GM18868 (cell line): ENCODE data around the gene BBX.
A peak's percentile ranks its signal among the peaks of the same experiment; 100 is the strongest.
"Not testable (repeated sequence)": the region's sequence is repeated elsewhere in the genome, so short reads cannot be mapped to it uniquely, and the experiment has no call there.

Experiments
- ATAC-seq: cut with Tn5 transposase; IDR thresholded peaks from one replicate; pipeline ENCODE4 v1.9.1; 2021; ENCODE audit warnings: mild to moderate bottlenecking, moderate library complexity; ENCODE audit not compliant: unreplicated experiment

BBX gene

DNA sequence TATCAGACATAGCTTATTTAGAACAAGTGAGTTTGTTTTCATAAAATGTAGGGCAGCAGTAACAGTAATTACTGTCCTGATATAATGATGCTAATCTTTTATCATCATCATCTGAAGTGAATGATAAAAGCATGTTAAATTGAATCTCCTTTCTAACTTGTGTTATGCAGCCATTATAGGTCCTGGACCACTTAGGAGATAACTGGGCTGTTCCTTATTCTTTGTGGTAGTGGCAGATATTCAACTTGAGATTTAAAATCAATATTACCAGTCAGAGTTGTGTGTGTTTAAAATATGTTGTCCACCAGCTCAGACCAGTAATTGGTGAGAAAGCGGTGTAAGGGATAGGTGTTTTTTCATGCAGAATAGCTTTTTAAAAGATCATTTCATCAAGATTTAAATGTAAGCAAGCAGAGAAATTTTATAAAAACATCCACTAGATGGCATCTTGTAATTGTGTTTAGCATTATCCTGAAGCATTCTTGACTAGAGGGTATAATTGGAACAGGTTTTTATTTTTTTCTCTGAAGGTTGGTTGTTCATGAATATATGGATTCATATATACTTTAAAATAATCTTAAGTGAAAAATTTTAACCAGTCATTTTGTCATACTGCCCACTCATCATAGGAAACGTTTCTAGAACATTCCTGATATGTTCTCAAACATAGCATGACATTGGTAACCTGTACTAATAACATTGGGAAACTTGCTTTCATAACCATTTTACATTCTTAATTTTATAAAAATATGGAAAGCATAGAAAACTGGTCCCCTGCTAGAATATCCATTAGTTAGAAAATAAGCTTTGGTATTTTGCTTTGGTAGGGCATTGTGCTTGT lies 153.9 kb downstream of the BBX start:
- ATAC-seq = no peak

DNA sequence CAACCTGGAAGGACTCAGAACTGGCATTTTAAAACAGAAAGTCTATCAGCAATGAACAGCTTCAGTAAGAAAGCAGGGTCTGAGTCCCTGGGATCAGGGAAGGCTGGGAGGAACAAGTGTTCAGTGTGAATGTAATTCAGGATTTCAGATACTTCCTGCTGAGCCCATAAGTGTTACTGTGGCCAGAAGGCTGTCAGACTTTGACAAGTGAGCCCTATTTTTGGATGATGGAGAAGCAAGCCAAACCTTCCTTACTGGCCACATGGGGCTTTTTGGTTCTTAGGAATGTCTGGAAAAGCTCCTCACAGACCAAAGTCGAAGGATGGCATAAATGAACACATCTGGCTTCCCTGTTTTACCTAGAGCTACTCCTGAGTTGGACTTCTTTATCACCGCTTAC lies 157.2 kb downstream of the BBX start:
- no peak for ATAC-seq

- peak; percentile 74 for ATAC-seq
Observed at GRCh38 chr3:107680698-107681097, 157.9 kb downstream of the BBX start.

DNA sequence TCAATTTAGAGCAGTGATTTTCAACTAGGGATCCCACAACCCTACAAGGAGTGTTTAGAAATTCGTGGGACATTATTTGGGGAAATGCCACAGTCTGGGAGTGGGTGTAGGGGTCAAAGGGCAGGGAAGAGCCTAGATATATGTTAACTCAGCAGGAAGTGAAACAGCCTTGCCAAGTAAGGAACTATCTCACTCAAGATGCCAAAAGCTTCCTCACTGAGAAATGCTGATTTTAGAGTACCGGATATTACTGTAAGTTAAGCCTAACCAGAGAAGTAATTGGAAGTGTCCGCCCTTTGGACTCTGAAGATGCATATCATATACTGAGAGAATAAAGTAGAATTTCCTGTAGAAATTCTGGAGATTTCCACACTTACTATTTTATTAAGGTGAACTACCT lies 158.6 kb downstream of the BBX start:
- no peak for ATAC-seq

- no peak for ATAC-seq
Observed at GRCh38 chr3:107682580-107682979, 159.8 kb downstream of the BBX start.

- ATAC-seq = no peak
Observed at GRCh38 chr3:107683447-107683846, 160.7 kb downstream of the BBX start.

- ATAC-seq = no peak
Observed at GRCh38 chr3:107684431-107684925, 161.7 kb downstream of the BBX start.

DNA sequence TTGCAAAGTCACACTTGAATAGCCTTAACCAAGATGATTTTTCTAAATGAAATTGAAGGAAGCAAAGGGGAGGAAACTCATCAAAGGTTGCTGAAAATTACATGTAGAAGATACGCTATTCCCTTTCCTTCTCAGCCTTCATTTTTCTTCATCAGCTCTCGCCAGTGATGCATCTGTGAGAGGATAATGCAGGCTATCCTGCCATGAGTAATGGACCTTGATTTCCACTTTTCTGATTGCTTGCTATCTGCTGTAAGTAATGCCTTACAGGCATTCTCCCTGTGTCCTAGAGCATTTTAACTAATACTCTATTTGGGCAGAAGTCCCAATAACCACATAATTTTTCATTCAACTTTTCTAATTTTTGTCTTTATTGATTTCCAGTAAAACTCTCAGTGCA lies 162.6 kb downstream of the BBX start:
- no peak for ATAC-seq

- ATAC-seq = no peak
Observed at GRCh38 chr3:107687056-107687581, 164.4 kb downstream of the BBX start.

- no peak for ATAC-seq
Observed at GRCh38 chr3:107689355-107689754, 166.6 kb downstream of the BBX start.

DNA sequence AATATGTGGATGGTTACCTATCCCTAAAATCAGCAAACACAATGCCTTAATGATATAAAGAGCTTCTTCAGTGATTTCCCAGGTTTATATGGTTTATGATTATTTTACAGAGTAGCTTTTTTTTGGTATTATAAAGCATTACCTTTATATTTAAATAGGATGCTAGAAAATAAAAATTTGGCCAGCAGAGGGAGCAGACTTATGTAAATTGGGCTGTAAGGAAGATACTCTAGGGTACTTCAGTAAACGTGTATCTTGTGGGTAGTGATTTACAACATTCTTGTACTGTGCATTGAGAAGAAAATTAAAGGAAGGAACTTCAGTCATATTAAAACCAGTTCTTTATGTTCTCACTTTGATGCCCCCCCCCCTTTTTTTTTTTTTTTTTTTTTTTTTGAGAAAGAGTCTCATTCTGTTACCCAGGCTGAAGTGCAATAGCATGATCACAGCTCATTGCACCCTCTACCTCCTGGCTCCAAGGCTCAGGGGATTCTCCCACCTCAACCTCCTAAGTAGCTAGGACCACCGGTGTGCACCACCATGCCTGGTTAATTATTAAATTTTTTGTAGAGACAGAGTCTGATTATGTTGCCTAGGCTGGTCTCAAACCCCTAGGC lies 167.9 kb downstream of the BBX start:
- peak; percentile 82 for ATAC-seq

DNA sequence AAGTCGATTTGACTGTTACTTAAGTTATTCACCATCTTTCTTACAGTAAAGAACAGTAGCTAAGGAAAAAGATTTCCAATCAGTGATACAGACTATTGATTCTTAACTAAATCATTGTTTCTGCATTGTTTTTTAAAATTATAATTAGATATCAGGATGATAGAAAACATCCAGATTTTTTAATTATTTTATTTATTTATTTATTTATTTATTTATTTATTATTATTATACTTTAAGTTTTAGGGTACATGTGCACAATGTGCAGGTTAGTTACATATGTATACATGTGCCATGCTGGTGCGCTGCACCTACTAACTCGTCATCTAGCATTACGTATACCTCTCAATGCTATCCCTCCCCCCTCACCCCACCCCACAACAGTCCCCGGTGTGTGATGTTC lies 169.2 kb downstream of the BBX start:
- not testable (repeated sequence) for ATAC-seq

DNA sequence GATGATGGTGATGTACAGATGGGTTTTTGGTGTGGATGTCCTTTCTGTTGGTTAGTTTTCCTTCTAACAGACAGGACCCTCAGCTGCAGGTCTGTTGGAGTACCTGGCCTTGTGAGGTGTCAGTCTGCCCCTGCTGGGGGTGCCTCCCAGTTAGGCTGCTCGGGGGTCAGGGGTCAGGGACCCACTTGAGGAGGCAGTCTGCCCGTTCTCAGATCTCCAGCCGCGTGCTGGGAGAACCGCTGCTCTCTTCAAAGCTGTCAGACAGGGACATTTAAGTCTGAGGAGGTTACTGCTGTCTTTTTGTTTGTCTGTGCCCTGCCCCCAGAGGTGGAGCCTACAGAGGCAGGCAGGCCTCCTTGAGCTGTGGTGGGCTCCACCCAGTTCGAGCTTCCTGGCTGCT lies 174.6 kb downstream of the BBX start:
- ATAC-seq = not testable (repeated sequence)

DNA sequence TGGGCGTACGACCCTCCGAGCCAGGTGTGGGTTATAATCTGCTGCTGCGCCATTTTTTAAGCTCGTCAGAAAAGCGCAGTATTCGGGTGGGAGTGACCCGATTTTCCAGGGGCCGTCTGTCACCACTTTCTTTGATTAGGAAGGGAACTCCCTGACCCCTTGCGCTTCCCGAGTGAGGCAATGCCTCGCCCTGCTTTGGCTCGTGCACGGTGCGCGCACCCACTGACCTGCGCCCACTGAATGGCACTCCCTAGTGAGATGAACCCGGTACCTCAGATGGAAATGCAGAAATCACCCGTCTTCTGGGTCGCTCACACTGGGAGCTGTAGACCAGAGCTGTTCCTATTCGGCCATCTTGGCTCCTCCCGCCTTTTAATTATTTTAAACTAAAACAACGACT lies 175.1 kb downstream of the BBX start:
- ATAC-seq = not testable (repeated sequence)

- ATAC-seq = no peak
Observed at GRCh38 chr3:107699682-107700081, 176.9 kb downstream of the BBX start.

- ATAC-seq = no peak
Observed at GRCh38 chr3:107701299-107701698, 178.5 kb downstream of the BBX start.

DNA sequence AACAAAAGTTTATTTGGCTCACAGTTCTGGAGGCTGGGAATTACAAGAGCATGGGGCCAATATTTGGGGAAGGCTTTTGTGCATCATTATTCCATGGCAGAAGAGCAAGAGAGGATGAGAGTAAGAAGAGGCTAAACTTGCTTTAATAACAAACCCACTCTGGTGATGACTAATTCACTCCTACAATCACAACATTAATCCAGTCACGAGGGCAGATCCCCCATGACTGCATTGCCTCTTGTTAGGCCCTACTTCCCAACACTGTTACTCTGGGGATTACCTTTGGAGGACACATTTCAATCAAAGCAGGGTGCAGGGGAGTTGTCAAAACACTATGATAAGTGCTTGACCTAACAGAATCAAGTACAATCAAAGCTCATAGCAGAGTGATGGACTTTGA lies 181.7 kb downstream of the BBX start:
- ATAC-seq = no peak

GRCh38 chr3:107705046-107705445 lies 182.3 kb downstream of the BBX start:
- no peak for ATAC-seq

DNA sequence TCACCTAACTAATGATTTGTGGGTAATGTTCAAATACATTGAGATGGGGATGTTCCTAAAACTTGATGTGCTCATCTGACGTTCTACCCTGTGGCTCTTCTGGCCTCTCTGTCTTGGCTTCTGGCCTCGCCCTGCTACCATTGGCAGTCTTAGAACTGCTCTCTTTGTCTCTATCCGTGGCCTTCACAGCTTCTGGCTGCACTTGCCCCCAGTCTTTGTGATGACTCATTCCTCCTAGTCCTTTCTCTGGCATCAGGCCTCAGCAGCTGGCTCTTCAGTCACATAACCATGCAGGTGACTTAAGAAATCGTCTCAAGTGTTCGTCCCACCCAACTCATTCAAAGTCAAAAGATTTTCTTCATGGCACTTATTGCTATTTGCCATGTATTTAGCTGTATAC lies 188.1 kb downstream of the BBX start:
- no peak for ATAC-seq

- ATAC-seq = no peak
Observed at GRCh38 chr3:107716734-107717133, 194.0 kb downstream of the BBX start.

GRCh38 chr3:107718547-107718946 lies 195.8 kb downstream of the BBX start:
- no peak for ATAC-seq

DNA sequence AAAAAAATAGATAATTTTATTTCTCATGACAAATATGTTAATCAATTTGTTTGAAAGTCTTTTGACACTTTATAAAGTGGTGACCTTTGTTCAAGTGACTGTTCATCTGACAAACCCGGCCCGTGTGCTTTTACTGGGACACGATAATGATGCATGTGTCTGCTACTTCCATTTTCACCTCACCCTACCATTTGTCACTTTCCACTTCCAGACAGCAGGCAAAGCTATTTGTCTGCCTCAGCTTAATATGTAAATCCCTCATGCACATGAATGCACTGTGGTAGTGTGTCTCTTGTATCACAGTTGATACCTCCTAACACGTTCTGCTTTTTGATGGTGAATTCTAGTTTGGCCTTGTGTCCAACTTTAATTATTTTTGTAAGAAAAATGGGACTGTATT lies 204.3 kb downstream of the BBX start:
- ATAC-seq = no peak
